Measurements from ENCODE around the gene KCNT2.

GRCh38 chr1:196393742-196394141, 214.5 kb downstream of the KCNT2 start:
- TF ChIP-seq CTCF (IDR thresholded peaks at IDR 0.05): no peak
- no peak for TF ChIP-seq REST (IDR thresholded peaks at IDR 0.05; ENCODE audit: insufficient read depth in 1 of 2, low read depth in 2 of 2, low read length in 1 of 2)
- no peak for TF ChIP-seq POLR2AphosphoS5 (IDR thresholded peaks at IDR 0.05; ENCODE audit: low read depth, low read length)
